Endodermal cell (in vitro differentiated cells): ENCODE measurements around the gene C3orf20. TPM values are rescaled to one million over a fixed set of nuclear protein-coding genes. Genes with fewer than 3 reads are reported as not detected.
"Not testable (repeated sequence)": the region's sequence is repeated elsewhere in the genome, so short reads cannot be mapped to it uniquely, and the experiment has no call there.

ENCODE experiments used
- DNase-seq: peaks from one replicate; pipeline ENCODE4 v3.0.0-alpha.2; 2017
- H3K27ac ChIP-seq: 2 replicates; pipeline ENCODE4 v1.5.1; 2013; ENCODE audit warnings: mild to moderate bottlenecking, low read depth, low read length, moderate library complexity
- H3K27me3 ChIP-seq: 2 replicates; pipeline ENCODE4 v1.6.1; 2013; ENCODE audit warnings: mild to moderate bottlenecking, low read length, moderate library complexity; ENCODE audit not compliant: insufficient read depth, control insufficient read depth, poor library complexity, severe bottlenecking
- H3K36me3 ChIP-seq: 2 replicates; pipeline ENCODE4 v1.7.0; 2013; ENCODE audit warnings: mild to moderate bottlenecking, low read length, moderate library complexity; ENCODE audit not compliant: control insufficient read depth, insufficient read depth
- H3K4me1 ChIP-seq: one replicate; pipeline ENCODE4 v1.7.0; 2013; ENCODE audit warnings: low read length; ENCODE audit not compliant: control insufficient read depth, insufficient read depth
- H3K4me3 ChIP-seq: 2 replicates; pipeline ENCODE4 v1.5.1; 2013; ENCODE audit warnings: mild to moderate bottlenecking, low read length, moderate library complexity
- H3K9ac ChIP-seq: 2 replicates; pipeline ENCODE4 v1.6.1; 2013; ENCODE audit warnings: mild to moderate bottlenecking, low read length, moderate library complexity; ENCODE audit not compliant: poor library complexity, severe bottlenecking; ENCODE audit errors: extremely low read depth
- H3K9me3 ChIP-seq: 2 replicates; pipeline ENCODE4 v1.6.1; 2013; ENCODE audit warnings: mild to moderate bottlenecking, low read length, moderate library complexity; ENCODE audit not compliant: control insufficient read depth
- H3K27ac Mint-ChIP-seq: 2 replicates; pipeline ENCODE4 v1.8.0; 2020; ENCODE audit warnings: mixed read lengths
- H3K27me3 Mint-ChIP-seq: 2 replicates; pipeline ENCODE4 v1.8.0; 2021; ENCODE audit warnings: mild to moderate bottlenecking, mixed read lengths; ENCODE audit not compliant: insufficient read depth
- H3K36me3 Mint-ChIP-seq: 2 replicates; pipeline ENCODE4 v1.8.0; 2020; ENCODE audit warnings: low read depth, mixed read lengths
- H3K4me1 Mint-ChIP-seq: 2 replicates; pipeline ENCODE4 v1.8.0; 2020; ENCODE audit warnings: mixed read lengths
- H3K4me3 Mint-ChIP-seq: 2 replicates; pipeline ENCODE4 v1.8.0; 2020; ENCODE audit warnings: mild to moderate bottlenecking, moderate library complexity, mixed read lengths
- H3K9me3 Mint-ChIP-seq: 2 replicates; pipeline ENCODE4 v1.8.0; 2020; ENCODE audit warnings: mild to moderate bottlenecking, mixed read lengths
- CTCF ChIP-seq: fragments of 200-600 bp; sonication (generic); conservative IDR thresholded peaks from 2 replicates; pipeline ENCODE4 v1.5.0; 2021; ENCODE audit warnings: antibody characterized with exemption, mild to moderate bottlenecking
- WGBS, 2 experiments: methylation state at CpG; one replicate each; pipeline versions ENCODE4 v1.1.5 to v1.1.7; 2013; ENCODE audit warnings: missing lambda C conversion rate in 2 of 2, mixed read lengths in 1 of 2; ENCODE audit not compliant: insufficient coverage in 1 of 2, insufficient read length in 1 of 2; 5-methylcytosine and 5-hydroxymethylcytosine counted together
- total RNA-seq, 2 donors: library from RNA; stranded (reverse); fragmentation: NEBNext Ultra II Directional in 1 of 2; extraction: Animal tissue kit (Norgen Biotek cat#: 25700) in 1 of 2; gene quantifications; 2 replicates in 1 of 2; 3 replicates in 1 of 2; pipeline ENCODE4 v1.2.1, GENCODE V29; 2021

C3orf20 gene
- total RNA-seq, 2 donors from 2014 or later: not detected

- Mint-ChIP-seq H3K4me3 (no peak overlapping the region), H3K27ac (no peak overlapping the region), H3K27me3 (peaks cover 12% of the 10 kb centered on the region), H3K36me3 (no peaks in the 10 kb centered on the region), H3K9me3 (peaks cover 15% of the 10 kb centered on the region), H3K4me1 (no peaks in the 10 kb centered on the region)
- TF ChIP-seq CTCF: no peak
- H3K27ac ChIP-seq: no peak overlapping the region
- no peak overlapping the region for H3K9ac ChIP-seq
- H3K4me3 ChIP-seq: no peak overlapping the region
- H3K4me1 ChIP-seq: no peaks in the 10 kb centered on the region
- H3K27me3 ChIP-seq: no peaks in the 10 kb centered on the region
- H3K36me3 ChIP-seq: no peaks in the 10 kb centered on the region
- H3K9me3 ChIP-seq: no peaks in the 10 kb centered on the region
- DNase-seq: no peak
- WGBS, 2 experiments: 100% methylated on average over 1 of the region's 1 CpG
These were observed 75.7 kb downstream of the C3orf20 start for GRCh38 chr3:14750650-14751049.

GRCh38 chr3:14752979-14753378 is 78.0 kb downstream of the C3orf20 start:
- H3K27me3 Mint-ChIP-seq, H3K9ac ChIP-seq, H3K4me1 ChIP-seq, H3K27me3 ChIP-seq, H3K4me3 Mint-ChIP-seq, H3K27ac Mint-ChIP-seq, H3K4me1 Mint-ChIP-seq, H3K4me3 ChIP-seq, H3K9me3 ChIP-seq, DNase-seq, H3K36me3 Mint-ChIP-seq, H3K27ac ChIP-seq, H3K36me3 ChIP-seq: not testable (repeated sequence)
- H3K9me3 Mint-ChIP-seq: peaks cover 15% of the 10 kb centered on the region

GRCh38 chr3:14757153-14757700 is 82.3 kb downstream of the C3orf20 start:
- Histone ChIP-seq H3K9ac (no peak overlapping the region), H3K9me3 (no peaks in the 10 kb centered on the region), H3K4me1 (no peaks in the 10 kb centered on the region), H3K27me3 (no peaks in the 10 kb centered on the region), H3K36me3 (no peaks in the 10 kb centered on the region), H3K27ac (no peak overlapping the region), H3K4me3 (no peak overlapping the region)
- 92 to 94% methylated on average over 9 to 14 of the region's 14 CpGs for WGBS, 2 experiments
- Mint-ChIP-seq H3K36me3 (no peaks in the 10 kb centered on the region), H3K4me3 (no peak overlapping the region), H3K27me3 (peaks cover 3% of the 10 kb centered on the region), H3K27ac (no peak overlapping the region), H3K4me1 (no peaks in the 10 kb centered on the region), H3K9me3 (peaks cover 2% of the 10 kb centered on the region)
- peak; percentile 45 for DNase-seq
- TF ChIP-seq CTCF: no peak

- Histone ChIP-seq H3K36me3 (no peaks in the 10 kb centered on the region), H3K4me1 (no peaks in the 10 kb centered on the region), H3K27me3 (no peaks in the 10 kb centered on the region), H3K9ac (no peak overlapping the region), H3K9me3 (no peaks in the 10 kb centered on the region), H3K27ac (no peak overlapping the region), H3K4me3 (no peak overlapping the region)
- TF ChIP-seq CTCF: no peak
- H3K27me3 Mint-ChIP-seq: peaks cover 3% of the 10 kb centered on the region
- H3K36me3 Mint-ChIP-seq: no peaks in the 10 kb centered on the region
- no peaks in the 10 kb centered on the region for H3K4me1 Mint-ChIP-seq
- WGBS, 2 experiments: 87 to 95% methylated on average over 3 to 4 of the region's 4 CpGs
- no peak overlapping the region for H3K4me3 Mint-ChIP-seq
- H3K27ac Mint-ChIP-seq: no peak overlapping the region
- H3K9me3 Mint-ChIP-seq: no peaks in the 10 kb centered on the region
- DNase-seq: no peak
These were observed 83.4 kb downstream of the C3orf20 start for GRCh38 chr3:14758297-14758696.
